Uterus (tissue), 4 donors: ENCODE results near the gene LCNL1. TPM values are rescaled to one million over a fixed set of nuclear protein-coding genes. Genes with fewer than 3 reads are reported as not detected.

Experiments used
- DNase-seq, 2 donors: peaks; one replicate each; pipeline ENCODE4 v3.0.0-alpha.2; 2019 to 2020
- H3K27ac ChIP-seq, 2 donors: fragments of 200-600 bp; sonication (generic); 1 replicate in 1 of 2; 2 replicates in 1 of 2; pipeline ENCODE4 v1.5.1; 2016 to 2018
- H3K27me3 ChIP-seq, 2 donors: fragments of 200-600 bp; sonication (generic); one replicate each; pipeline ENCODE4 v1.5.1; 2018 to 2019; ENCODE audit warnings: control low read depth in 1 of 2
- H3K36me3 ChIP-seq, 2 donors: fragments of 200-600 bp; sonication (generic); one replicate each; pipeline ENCODE4 v1.5.1; 2019; ENCODE audit warnings: control low read depth in 1 of 2
- H3K4me1 ChIP-seq, 2 donors: fragments of 200-600 bp; sonication (generic); one replicate each; pipeline ENCODE4 v1.5.1; 2018 to 2019; ENCODE audit warnings: control low read depth in 1 of 2
- H3K4me3 ChIP-seq, 2 donors: fragments of 200-600 bp; sonication (generic); 1 replicate in 1 of 2; 2 replicates in 1 of 2; pipeline ENCODE4 v1.5.1; 2018 to 2019; ENCODE audit warnings: mild to moderate bottlenecking in 1 of 2
- H3K9me3 ChIP-seq, 2 donors: fragments of 200-600 bp; sonication (generic); one replicate each; pipeline ENCODE4 v1.5.1; 2019; ENCODE audit warnings: control low read depth in 1 of 2
- POLR2A ChIP-seq, 2 donors: fragments of 450-650 bp; IDR thresholded peaks; one replicate each; pipeline ENCODE4 v1.6.1; 2016; ENCODE audit warnings: antibody characterized with exemption in 2 of 2, mild to moderate bottlenecking in 1 of 2, moderate library complexity in 1 of 2
- intact Hi-C: fragments of 100-400 bp; cut with DNase I; formaldehyde crosslinking; loops from one replicate; pipeline ENCODE4 v1.15.1; 2023; ENCODE audit warnings: low total_unique reads
- total RNA-seq, 4 donors: library from RNA; depleted of rRNA in 3 of 4; stranded (reverse); fragments of >200 nt in 3 of 4; gene quantifications; one replicate each; pipeline versions ENCODE4 v1.1.0 to v1.2.4, GENCODE V29; 2014 to 2023
- TF ChIP-seq, protein P1 (sequence below), 4 experiments: fragments of 200-600 bp in 2 of 4; fragments of 450-650 bp in 2 of 4; sonication (generic) in 2 of 4; IDR thresholded peaks; one replicate each; pipeline ENCODE4 v1.5.1; 2016 to 2019; ENCODE audit warnings: antibody characterized with exemption in 4 of 4, mild to moderate bottlenecking in 2 of 4, moderate library complexity in 1 of 4
- donor health status: DM: yes; HTN: yes; CAD: no.

LCNL1 gene
- total RNA-seq, 4 donors from 2014 or later, result under 0.01 to 6.9 (median 0.54) TPM

DNA sequence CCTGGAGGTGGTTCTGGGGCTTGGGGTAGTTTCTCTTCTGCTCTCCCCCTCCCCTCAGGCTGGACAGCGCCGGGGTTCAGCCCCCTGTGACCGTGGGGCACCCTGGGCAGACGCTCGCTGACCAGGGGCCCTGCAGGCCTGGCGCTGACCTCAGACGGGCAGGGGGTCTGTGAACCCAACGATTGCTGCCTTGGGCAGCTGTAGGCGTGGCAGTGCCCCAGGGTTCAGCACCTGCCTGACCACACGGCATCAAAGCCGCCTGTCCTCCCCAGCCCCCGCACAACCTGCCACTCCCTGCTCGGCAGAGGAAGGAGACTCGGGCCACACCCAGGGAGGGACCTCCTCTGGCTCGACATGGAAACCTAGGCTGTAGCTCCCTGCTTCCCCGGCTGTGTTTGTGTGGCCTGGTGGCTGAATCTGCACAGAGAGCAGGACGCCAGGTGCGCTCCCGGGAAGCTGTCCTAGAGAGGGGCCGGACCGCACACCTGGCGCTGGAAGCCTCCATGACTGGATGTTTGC, 18.6 kb upstream of the LCNL1 start:
- TF ChIP-seq POLR2A (IDR thresholded peaks at IDR 0.05), result no peak
- TF ChIP-seq, protein P1, sequence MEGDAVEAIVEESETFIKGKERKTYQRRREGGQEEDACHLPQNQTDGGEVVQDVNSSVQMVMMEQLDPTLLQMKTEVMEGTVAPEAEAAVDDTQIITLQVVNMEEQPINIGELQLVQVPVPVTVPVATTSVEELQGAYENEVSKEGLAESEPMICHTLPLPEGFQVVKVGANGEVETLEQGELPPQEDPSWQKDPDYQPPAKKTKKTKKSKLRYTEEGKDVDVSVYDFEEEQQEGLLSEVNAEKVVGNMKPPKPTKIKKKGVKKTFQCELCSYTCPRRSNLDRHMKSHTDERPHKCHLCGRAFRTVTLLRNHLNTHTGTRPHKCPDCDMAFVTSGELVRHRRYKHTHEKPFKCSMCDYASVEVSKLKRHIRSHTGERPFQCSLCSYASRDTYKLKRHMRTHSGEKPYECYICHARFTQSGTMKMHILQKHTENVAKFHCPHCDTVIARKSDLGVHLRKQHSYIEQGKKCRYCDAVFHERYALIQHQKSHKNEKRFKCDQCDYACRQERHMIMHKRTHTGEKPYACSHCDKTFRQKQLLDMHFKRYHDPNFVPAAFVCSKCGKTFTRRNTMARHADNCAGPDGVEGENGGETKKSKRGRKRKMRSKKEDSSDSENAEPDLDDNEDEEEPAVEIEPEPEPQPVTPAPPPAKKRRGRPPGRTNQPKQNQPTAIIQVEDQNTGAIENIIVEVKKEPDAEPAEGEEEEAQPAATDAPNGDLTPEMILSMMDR (IDR thresholded peaks at IDR 0.05), result no peak
- H3K4me1 ChIP-seq, result no peaks in the 10 kb centered on the region

DNA sequence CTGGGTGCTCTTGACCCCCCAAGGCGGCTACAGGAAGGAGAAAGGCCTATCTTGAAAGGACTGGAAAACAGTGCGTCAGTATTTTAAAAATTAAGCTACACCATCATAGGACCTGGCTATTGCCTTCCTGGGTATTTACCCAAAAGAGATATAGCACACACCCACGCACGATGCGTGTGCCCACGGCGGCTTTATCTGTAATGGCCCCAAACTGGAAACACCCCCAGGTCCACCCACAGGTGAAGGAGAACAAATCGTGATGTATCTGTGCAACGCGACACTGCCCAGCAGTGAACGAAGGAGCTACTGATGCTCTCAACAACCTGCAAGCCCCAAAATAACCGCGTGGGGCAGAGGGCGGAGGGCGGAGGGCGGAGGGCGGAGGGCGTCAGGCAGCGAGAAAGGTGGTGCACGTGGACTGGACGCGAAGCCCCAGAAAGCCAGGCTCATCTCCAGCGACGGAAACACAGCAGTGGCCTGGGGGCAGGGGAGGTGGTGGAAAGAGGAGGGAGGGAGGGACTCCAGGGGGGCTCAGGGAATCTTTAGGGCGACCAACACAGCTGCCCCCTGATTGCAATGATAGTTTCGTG, 17.9 kb upstream of the LCNL1 start:
- H3K27ac ChIP-seq, result no peak overlapping the region
- H3K4me1 ChIP-seq, result no peaks in the 10 kb centered on the region
- intact Hi-C loops, result no loop called here
- H3K27me3 ChIP-seq, result no peaks in the 10 kb centered on the region
- no peak overlapping the region for H3K4me3 ChIP-seq
- TF ChIP-seq, protein P1 (IDR thresholded peaks at IDR 0.05), result no peak
- TF ChIP-seq POLR2A (IDR thresholded peaks at IDR 0.05), result no peak
- H3K36me3 ChIP-seq, result no peaks in the 10 kb centered on the region
- H3K9me3 ChIP-seq, result no peaks in the 10 kb centered on the region
- DNase-seq, result no peak

More for the DNA sequence above, 18.6 kb upstream of the LCNL1 start:
- Histone ChIP-seq H3K27me3 (no peaks in the 10 kb centered on the region), H3K36me3 (no peaks in the 10 kb centered on the region), H3K27ac (no peak overlapping the region), H3K4me3 (no peak overlapping the region), H3K9me3 (no peaks in the 10 kb centered on the region)
- intact Hi-C loops, result no loop called here
- no peak for DNase-seq

GRCh38 chr9:136965771-136966484, 16.9 kb upstream of the LCNL1 start:
- intact Hi-C loops, result no loop called here
- Histone ChIP-seq H3K4me3 (no peak overlapping the region), H3K27me3 (no peaks in the 10 kb centered on the region), H3K9me3 (no peaks in the 10 kb centered on the region), H3K27ac (no peak overlapping the region), H3K36me3 (no peaks in the 10 kb centered on the region), H3K4me1 (no peaks in the 10 kb centered on the region)
- no peak for DNase-seq
- TF ChIP-seq, protein P1 (IDR thresholded peaks at IDR 0.05), result no peak
- no peak for TF ChIP-seq POLR2A (IDR thresholded peaks at IDR 0.05)

DNA sequence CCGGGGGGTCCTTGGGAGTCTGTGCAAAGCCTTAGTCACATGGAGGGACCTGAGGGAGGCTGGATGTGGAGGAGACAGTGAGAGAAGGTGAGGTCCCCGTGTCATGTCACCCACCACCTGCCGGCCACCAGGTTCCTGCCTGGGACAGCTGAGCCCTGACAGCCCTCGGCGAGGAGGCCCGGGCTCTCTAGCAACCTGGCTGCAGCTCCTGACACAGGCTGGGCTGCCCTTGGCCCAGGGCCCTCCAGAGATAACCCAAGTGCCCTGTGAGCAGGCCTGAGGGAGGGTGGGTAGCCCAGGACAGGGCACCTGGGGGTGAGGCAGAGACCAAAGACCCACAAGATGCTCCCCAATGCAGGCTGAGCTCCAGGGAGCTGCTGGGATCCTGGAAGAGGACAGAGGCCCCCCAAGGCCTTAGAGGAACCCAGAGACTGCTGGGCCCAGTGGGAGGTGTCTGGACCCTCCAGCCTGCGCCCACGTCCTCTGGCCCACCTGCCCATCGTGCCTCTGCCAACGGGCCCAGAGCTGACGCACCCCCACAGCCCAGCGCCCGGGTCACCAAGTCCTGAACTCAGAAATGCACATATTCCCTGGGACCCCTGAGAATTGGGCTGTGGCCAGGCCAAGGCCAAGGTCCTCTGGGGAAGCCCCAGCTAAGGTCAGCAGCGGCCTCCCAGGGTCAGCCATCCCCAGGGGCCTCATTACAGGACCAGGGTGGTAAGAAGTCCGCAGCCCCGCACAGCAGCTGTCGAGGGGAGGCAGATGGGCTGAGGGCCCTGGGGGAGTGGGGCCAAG, 14.3 kb upstream of the LCNL1 start:
- Histone ChIP-seq H3K36me3 (no peaks in the 10 kb centered on the region), H3K4me1 (no peaks in the 10 kb centered on the region), H3K27me3 (no peaks in the 10 kb centered on the region), H3K9me3 (no peaks in the 10 kb centered on the region), H3K27ac (no peak overlapping the region), H3K4me3 (no peak overlapping the region)
- DNase-seq, result no peak
- intact Hi-C loops, result no loop called here
- TF ChIP-seq, protein P1 (IDR thresholded peaks at IDR 0.05), result no peak
- no peak for TF ChIP-seq POLR2A (IDR thresholded peaks at IDR 0.05)
